ENCODE results near the gene PLXNA1. TPM values are rescaled to one million over a fixed set of nuclear protein-coding genes. Genes with fewer than 3 reads are reported as not detected.

Gene PLXNA1
- total and polyA plus RNA-seq, 2 experiments from 2014 or later = 19.7 to 35.1 TPM

DNA sequence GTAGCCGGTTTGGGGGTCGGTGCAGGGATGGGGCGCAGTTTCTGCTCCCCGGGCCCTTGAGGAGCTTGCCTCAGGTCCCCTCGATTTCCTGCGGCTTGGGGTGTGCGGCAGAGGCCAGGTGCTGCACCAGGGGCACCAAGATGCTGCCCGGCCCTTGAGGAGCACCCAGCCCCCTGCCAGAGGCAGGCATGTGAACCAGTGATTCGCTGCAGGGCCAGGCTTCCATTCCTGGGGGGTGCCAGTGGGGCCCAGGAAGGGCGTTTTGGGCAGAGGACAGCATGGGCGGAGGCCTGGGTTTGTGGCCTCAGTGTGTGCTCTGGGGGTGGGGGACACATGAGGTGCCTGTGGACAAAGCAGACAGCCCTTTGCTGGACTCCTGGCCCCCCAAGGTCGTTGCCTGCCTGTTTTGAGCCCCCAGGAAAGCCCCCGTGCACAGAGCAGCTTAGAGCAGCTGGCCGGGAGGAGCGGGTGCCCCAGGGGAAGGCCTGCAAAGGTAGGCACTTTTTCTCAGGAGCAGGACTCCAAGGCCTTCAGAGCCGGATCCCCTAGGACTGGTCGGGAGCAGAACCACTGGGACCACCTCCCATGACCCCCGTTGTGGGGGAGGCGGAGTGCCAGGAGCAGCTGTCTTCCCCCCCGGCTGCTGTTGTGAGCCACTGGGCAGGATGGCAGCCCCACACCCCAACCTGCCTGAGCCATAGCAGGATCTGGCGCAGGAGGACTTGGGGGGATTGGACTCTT is 1.6 kb downstream of the PLXNA1 start:
- no peak for DNase-seq (ENCODE audit: low spot score)
- WGBS (ENCODE audit: low lambda C conversion rate, missing lambda C conversion rate) = 67% methylated on average over 18 of the region's 21 CpGs
- H3K36me3 ChIP-seq (replicated peaks; ENCODE audit: insufficient read depth, low read depth) = no peaks in the 10 kb centered on the region
- peaks cover 46% of the 10 kb centered on the region for H4K20me1 ChIP-seq (ENCODE audit: insufficient read depth, poor library complexity, severe bottlenecking)
- H3K9me2 ChIP-seq (replicated peaks; ENCODE audit: insufficient read depth) = no peaks in the 10 kb centered on the region
- no peaks in the 10 kb centered on the region for H3K9me3 ChIP-seq (ENCODE audit: low read depth)
- H2AFZ ChIP-seq = peak overlapping the region; percentile 78
- no peaks in the 10 kb centered on the region for H3K27me3 ChIP-seq
- peak overlapping the region; percentile 27 for H3K27ac ChIP-seq
- H3K79me2 ChIP-seq = peaks cover 43% of the 10 kb centered on the region
- TF ChIP-seq, protein P1, sequence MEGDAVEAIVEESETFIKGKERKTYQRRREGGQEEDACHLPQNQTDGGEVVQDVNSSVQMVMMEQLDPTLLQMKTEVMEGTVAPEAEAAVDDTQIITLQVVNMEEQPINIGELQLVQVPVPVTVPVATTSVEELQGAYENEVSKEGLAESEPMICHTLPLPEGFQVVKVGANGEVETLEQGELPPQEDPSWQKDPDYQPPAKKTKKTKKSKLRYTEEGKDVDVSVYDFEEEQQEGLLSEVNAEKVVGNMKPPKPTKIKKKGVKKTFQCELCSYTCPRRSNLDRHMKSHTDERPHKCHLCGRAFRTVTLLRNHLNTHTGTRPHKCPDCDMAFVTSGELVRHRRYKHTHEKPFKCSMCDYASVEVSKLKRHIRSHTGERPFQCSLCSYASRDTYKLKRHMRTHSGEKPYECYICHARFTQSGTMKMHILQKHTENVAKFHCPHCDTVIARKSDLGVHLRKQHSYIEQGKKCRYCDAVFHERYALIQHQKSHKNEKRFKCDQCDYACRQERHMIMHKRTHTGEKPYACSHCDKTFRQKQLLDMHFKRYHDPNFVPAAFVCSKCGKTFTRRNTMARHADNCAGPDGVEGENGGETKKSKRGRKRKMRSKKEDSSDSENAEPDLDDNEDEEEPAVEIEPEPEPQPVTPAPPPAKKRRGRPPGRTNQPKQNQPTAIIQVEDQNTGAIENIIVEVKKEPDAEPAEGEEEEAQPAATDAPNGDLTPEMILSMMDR (IDR thresholded peaks at IDR 0.05; ENCODE audit: poor library complexity) = no peak
- TF ChIP-seq EZH2phosphoT487 (IDR thresholded peaks at IDR 0.05; ENCODE audit: low read depth, severe bottlenecking, unreplicated experiment) = no peak
- TF ChIP-seq EZH2 (IDR thresholded peaks at IDR 0.05; ENCODE audit: borderline replicate concordance) = no peak
- H3K4me2 ChIP-seq = peak overlapping the region; percentile 89
- H3K4me3 ChIP-seq = peak overlapping the region; percentile 91
- H3K4me1 ChIP-seq (ENCODE audit: insufficient read depth) = peaks cover 19% of the 10 kb centered on the region

DNA sequence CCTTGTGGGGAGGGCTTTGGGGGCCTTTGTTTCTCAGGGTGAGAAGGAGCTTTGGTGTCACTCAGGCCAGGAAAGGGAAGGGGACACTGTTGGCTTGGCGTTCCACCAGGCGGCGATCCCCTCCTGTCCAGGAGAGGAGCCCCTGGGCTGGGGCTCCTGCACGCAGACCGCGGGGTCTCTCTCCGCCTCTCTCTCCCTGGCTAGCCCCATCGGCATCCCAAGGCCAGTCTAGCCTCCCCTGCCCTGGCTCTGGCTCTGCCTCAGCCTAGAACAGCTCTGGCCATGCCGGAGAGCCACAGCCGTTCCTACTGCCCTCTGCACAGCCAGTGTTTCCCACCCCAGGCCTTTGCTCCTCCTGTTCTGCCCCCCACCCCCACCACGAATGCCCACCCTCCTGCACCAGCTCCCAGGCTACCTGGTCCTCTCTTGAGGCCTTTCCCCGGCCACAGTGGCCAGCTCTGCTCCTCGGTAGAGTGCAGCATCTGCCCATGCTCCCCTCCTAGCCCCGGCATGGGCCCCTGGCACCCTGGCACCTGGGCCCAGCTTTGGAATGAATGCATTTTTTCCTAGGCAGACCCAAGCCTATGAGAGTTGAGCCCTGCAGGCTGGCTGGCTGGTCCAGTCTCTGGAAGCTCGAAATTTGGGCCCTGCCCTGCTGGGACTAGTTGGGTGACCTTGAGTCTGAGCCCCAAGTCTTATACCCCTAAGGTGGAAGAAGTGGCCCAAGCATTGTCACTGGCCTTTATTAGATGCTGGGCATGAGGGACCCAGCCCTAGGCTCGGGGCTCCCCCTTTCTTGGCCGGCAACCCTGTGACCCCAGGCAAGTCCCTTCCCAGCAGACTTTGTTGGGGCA is 2.4 kb downstream of the PLXNA1 start:
- DNase-seq (ENCODE audit: low spot score) = no peak
- WGBS (ENCODE audit: low lambda C conversion rate, missing lambda C conversion rate) = 81% methylated on average over 17 of the region's 17 CpGs
- Histone ChIP-seq H3K4me2 (peak overlapping the region; percentile 89), H3K36me3 (replicated peaks; ENCODE audit: insufficient read depth, low read depth) (no peaks in the 10 kb centered on the region), H3K4me1 (ENCODE audit: insufficient read depth) (peaks cover 19% of the 10 kb centered on the region), H3K4me3 (no peak overlapping the region), H4K20me1 (ENCODE audit: insufficient read depth, poor library complexity, severe bottlenecking) (peaks cover 50% of the 10 kb centered on the region), H3K27ac (no peak overlapping the region), H3K9me3 (ENCODE audit: low read depth) (no peaks in the 10 kb centered on the region), H3K27me3 (no peaks in the 10 kb centered on the region), H3K9me2 (replicated peaks; ENCODE audit: insufficient read depth) (no peaks in the 10 kb centered on the region), H2AFZ (no peak overlapping the region), H3K79me2 (peaks cover 51% of the 10 kb centered on the region)
- TF ChIP-seq, protein P1 (IDR thresholded peaks at IDR 0.05; ENCODE audit: poor library complexity) = peak; percentile 3
- TF ChIP-seq EZH2 (IDR thresholded peaks at IDR 0.05; ENCODE audit: borderline replicate concordance) = no peak
- TF ChIP-seq EZH2phosphoT487 (IDR thresholded peaks at IDR 0.05; ENCODE audit: low read depth, severe bottlenecking, unreplicated experiment) = no peak

DNA sequence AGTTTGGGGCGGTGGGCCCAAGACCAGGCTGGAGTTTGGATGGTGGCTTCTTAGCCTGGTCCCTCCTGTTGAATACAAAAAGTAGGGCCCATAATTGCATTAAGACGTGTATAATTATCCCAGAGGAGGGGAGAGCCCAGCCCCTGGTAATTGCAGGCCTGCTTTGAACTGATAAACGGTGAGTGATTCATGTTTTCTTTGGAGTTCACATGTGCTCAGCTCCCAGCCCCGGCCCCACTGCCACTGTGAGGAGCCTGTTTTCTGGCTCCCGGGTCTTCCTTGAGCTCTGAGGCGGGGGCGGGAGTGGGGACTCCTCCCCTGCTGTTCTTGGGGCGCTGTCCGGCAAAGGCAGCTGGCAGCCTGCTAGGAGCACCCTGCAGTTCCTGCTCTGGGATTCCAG is 3.1 kb downstream of the PLXNA1 start:
- H3K4me2 ChIP-seq = peak overlapping the region; percentile 89
- peaks cover 52% of the 10 kb centered on the region for H3K79me2 ChIP-seq
- peaks cover 56% of the 10 kb centered on the region for H4K20me1 ChIP-seq (ENCODE audit: insufficient read depth, poor library complexity, severe bottlenecking)

More for the DNA sequence above, 3.1 kb downstream of the PLXNA1 start:
- H3K4me1 ChIP-seq (ENCODE audit: insufficient read depth) = peaks cover 19% of the 10 kb centered on the region
- DNase-seq (ENCODE audit: low spot score) = peak; percentile 59
- no peaks in the 10 kb centered on the region for H3K9me3 ChIP-seq (ENCODE audit: low read depth)
- 32% methylated on average over 9 of the region's 9 CpGs for WGBS (ENCODE audit: low lambda C conversion rate, missing lambda C conversion rate)
- no peaks in the 10 kb centered on the region for H3K9me2 ChIP-seq (replicated peaks; ENCODE audit: insufficient read depth)
- no peaks in the 10 kb centered on the region for H3K36me3 ChIP-seq (replicated peaks; ENCODE audit: insufficient read depth, low read depth)
- no peak for TF ChIP-seq EZH2 (IDR thresholded peaks at IDR 0.05; ENCODE audit: borderline replicate concordance)
- TF ChIP-seq, protein P1 (IDR thresholded peaks at IDR 0.05; ENCODE audit: poor library complexity) = no peak
- H2AFZ ChIP-seq = no peak overlapping the region
- H3K4me3 ChIP-seq = no peak overlapping the region
- no peaks in the 10 kb centered on the region for H3K27me3 ChIP-seq
- H3K27ac ChIP-seq = no peak overlapping the region
